ENCODE data around the gene RNU6-9.
A peak's percentile ranks its signal among the peaks of the same experiment; 100 is the strongest.
"Not testable (repeated sequence)": the region's sequence is repeated elsewhere in the genome, so short reads cannot be mapped to it uniquely, and the experiment has no call there.

RNU6-9 gene

GRCh38 chr19:861756-862580 lies 31.3 kb upstream of the RNU6-9 start:
- no peak for DNase-seq (ENCODE audit: low read depth)

GRCh38 chr19:862581-863314 lies 30.5 kb upstream of the RNU6-9 start:
- no peak for DNase-seq (ENCODE audit: low read depth)

- DNase-seq (ENCODE audit: low read depth): no peak
These were observed 30.0 kb upstream of the RNU6-9 start for GRCh38 chr19:863315-863620.

- DNase-seq (ENCODE audit: low read depth): no peak
These were observed 26.4 kb upstream of the RNU6-9 start for GRCh38 chr19:866769-867300.

DNA sequence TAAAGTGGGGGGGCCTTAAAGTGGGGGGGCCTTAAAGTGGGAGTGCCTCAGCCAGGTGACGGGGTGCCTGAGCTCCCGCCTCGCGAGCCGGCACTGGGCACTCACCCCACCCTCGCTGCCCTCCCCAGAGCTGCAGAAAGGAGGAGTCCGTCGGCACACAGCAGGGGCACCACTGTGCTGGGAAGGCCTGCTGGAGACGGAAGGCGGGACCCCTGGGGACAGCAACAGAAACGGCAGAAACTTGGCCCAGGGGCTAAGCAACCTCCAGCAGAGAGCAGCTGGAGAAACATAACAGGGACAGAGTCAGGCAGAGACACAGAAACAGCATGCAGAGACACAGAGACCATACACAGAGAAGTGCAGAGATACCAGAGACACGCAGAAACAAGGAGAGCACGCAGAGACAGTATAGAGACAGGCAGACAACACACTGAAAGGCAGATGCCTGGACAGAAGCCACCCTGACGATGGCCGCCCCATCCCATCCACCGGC lies 25.9 kb upstream of the RNU6-9 start:
- DNase-seq (ENCODE audit: low read depth): no peak

DNA sequence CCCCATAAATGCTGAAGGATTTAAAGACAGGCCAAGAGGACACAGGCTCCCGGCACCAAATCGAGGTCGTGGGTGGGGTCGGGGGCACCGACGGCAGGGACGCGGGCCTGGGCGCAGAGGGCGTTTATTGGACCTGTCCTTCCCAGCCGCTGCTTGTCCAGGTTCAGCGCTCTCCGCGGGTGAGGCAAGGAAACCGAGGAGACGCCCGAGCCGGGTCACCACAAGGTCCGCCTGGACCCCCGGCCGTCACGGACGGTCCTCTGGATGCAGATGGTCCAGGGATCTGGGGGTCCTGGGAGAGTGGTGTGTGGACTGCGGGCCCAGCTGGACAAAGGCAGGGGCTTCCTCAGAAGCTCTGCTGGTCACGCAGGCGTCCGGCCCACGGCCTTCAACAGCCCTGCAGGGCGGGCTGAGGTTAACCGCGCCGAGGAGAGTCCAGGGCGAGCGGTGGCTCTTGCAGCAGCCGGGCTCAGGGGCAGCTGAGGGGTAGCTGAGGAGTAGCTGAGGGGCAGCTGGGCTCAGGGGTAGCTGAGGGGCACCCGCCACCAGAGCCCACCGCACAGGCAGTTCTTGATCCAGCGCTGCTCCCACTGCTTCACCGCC lies 25.3 kb upstream of the RNU6-9 start:
- no peak for DNase-seq (ENCODE audit: low read depth)

GRCh38 chr19:868458-869244 lies 24.6 kb upstream of the RNU6-9 start:
- no peak for DNase-seq (ENCODE audit: low read depth)

DNA sequence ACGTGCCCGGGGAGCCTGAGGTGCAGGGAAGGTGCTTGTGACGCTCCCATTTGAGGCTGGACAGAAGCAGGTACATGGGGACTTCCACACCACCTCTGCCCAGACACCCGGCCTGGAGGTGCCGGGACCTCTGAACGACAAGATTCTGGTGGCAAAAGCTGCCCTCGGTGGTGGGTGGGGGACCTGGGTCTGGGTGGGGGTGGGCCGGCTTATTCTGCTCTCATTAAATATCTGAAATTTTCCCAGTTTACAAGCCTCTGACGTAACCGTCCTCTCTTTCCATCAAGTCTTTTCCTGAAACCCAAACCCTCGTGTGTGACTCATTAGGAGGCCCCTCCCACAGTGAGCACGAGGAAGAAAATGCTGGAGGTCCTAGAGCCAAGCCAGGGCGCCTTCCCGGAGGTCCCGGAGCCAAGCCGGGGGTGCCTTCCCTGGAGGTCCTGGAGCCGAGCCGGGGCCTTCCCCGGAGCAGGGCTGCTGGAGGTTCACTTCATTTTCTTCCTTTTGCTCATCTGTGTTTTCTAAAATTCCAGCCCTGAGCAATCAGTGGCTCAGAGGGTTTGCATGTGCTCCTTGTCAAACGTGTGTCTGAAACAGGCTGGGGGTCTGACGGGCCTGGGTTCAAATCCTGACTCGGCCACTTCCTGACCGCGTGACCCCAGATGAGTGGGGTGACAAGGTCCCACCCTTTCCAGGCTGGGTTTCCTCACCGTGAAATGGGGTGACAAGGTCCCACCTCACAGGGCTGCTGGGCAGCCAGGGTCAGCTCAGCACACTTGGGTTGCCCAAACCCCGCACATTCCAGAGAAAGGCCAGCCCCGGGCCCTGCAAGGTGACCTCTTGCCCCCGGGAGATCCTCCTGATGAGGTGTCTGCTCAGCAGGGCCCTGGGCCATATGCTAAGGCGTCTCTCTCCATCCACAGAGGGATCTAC lies 23.8 kb upstream of the RNU6-9 start:
- peak; percentile 90 for DNase-seq (ENCODE audit: low read depth)

GRCh38 chr19:870314-870713 lies 23.0 kb upstream of the RNU6-9 start:
- DNase-seq (ENCODE audit: low read depth): no peak

- DNase-seq (ENCODE audit: low read depth): no peak
These were observed 22.3 kb upstream of the RNU6-9 start for GRCh38 chr19:870963-871401.

DNA sequence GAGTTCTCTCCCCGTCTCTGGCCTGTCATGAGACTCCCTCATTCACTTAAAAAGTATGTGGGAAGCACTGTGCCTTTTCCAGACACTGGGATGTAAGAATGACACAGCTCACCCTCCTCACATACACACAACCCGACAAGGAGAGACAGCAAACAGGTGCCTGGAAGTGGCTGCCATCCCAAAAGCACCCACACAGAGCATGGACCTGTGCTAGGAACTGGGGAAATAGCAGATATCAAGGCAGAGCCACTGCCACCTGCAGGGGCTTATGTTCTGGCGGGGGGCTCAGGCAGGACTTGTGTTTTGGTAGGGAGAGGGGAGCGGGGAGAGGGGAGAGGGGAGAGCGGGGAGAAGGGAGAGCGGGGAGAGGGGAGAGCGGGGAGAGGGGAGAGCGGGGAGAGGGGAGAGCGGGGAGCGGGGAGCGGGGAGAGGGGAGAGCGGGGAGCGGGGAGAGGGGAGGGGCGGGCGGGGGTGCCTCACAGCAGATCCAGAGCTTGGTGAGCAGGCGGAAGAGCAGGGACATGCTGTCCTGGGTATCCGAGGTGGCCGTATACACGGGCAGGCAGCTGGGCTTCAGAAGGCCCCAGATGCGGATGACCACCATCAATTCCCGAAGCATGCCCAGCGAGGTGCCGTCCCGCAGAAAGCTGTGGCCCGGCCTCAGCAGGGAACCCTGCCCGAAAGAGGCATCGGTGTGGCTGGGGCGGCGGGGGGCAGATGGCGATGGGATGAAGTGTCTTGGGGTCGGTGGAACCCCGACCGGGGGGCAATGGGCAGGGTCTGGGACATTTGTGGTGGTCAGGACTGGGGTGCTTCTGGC lies 21.6 kb upstream of the RNU6-9 start:
- no peak for DNase-seq (ENCODE audit: low read depth)

- peak; percentile 79 for DNase-seq (ENCODE audit: low read depth)
These were observed 20.9 kb upstream of the RNU6-9 start for GRCh38 chr19:872266-872951.

- DNase-seq (ENCODE audit: low read depth): peak; percentile 75
These were observed 20.2 kb upstream of the RNU6-9 start for GRCh38 chr19:873084-873483.

DNA sequence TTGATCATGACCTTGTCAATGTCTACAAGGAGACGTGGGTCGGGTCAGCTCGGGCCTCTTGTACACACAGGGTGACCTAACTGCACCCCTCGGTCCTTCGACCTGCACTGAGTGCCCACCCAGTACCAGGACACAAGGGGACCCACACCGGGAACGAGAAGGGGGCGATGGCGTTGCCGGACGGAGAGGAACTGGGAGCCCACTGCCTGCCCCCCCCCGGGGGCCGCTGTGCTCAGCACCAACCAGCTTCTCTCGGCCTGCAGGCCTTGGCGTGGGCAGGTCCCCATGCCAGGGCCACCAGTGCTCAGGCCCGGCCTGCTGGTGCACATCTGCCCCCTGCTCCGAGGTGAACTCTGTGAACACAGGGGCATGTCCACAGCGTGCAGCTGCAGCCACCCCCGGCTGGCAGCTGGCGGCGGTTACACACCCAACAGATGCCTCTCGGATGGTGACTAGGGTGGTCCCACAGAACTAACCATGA lies 19.7 kb upstream of the RNU6-9 start:
- DNase-seq (ENCODE audit: low read depth): no peak

DNA sequence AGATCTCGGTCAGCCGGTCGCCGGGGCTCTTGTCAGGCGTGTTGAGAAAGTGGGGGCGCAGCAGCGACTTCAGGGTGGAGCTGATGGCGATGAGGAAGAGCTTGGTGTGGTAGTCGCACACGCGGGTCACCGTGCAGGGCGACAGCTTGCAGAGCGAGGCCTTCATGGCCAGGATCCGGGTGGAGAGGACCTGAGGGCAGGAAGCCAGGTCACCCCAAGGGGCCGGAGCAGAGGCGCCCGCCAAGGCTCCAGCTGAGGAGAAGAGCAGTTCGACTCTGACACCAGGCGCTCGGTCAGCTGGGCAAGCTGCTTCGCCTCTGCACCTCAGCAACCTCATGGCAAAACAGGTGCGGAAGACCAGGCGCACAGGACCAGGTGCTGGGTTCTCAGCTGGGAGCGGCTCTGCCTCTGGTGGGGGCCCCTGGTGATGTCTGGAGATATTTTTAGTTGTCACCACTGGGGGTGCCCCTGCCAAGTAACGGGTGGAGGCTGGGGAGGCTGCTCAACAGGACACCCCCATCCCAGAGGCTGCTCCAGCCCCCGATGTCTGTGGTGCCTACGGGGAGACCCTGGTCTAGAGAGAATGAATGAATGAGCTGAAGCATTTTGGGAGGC lies 17.9 kb upstream of the RNU6-9 start:
- DNase-seq (ENCODE audit: low read depth): no peak

DNA sequence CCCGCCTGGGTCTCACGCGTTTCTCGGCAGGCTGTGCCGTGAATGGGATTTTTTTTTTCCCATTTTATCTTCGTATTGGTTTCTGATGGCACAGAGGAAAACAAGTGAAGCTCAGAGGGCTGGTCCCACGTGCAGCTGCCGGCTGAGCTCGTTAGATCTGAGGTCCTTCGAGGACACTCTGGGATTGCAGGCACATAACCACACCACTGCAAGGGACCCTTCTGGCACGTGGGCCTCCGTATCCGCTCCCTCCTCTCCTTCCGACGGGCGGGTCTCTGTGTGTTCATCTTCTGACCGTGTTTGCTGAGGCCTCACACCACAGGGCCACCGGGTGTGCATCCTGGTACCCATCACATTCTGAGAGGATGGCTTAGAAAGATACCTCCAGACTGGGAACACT lies 17.2 kb upstream of the RNU6-9 start:
- DNase-seq (ENCODE audit: low read depth): no peak

DNA sequence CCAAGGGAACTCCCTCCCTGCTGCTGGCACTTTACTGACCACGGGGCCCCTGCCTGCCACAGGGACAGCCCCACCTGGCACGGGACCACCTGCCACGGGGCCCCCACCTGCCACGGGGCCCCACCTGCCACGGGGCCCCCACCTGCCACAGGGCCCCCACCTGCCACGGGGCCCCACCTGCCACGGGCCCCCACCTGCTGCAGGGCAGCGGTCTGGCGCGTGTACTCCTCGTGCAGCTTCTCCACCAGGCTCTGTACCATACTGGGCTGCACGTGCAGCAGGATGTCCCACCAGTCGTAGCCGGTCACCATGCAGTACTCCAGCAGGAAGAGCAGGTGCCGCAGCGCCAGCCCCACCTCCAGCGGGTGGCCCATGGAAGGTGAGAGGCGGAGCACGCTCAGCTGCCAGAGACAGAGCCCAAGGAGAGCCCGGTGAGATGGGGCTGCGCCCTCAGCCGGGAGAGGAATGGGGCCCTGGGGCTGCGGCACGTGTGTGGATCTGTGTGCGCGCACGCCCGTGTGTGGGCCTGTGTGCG lies 16.4 kb upstream of the RNU6-9 start:
- no peak for DNase-seq (ENCODE audit: low read depth)

GRCh38 chr19:877992-878660 lies 15.2 kb upstream of the RNU6-9 start:
- not testable (repeated sequence) for DNase-seq (ENCODE audit: low read depth)

All from amniotic epithelial cell (primary cell).